HEK293T (cell line): ENCODE data around the gene FUT2.

ENCODE experiments used
- CTCF ChIA-PET: fragments of 350-600 bp; formaldehyde crosslinking; extraction: SDS; loops from one replicate; lab custom pipeline; 2021; ENCODE audit warnings: antibody characterized with exemption, inconsistent platforms; lab: Yijun Ruan, JAX
- POLR2A ChIA-PET: fragments of 350-600 bp; formaldehyde crosslinking; extraction: SDS; loops from one replicate; lab custom pipeline; 2020; ENCODE audit warnings: antibody characterized with exemption, inconsistent platforms; lab: Yijun Ruan, JAX
- DNase-seq: peaks from one replicate; pipeline ENCODE4 v3.0.0; 2012; ENCODE audit warnings: mixed read lengths; ENCODE audit errors: extremely low spot score
- ARNT ChIP-seq: fragments of 450-650 bp; IDR thresholded peaks from 2 replicates; pipeline ENCODE4 v1.6.1; 2017; ENCODE audit warnings: mild to moderate bottlenecking
- BHLHE40 ChIP-seq: fragments of 450-650 bp; IDR thresholded peaks from 2 replicates; pipeline ENCODE4 v1.6.1; 2016; ENCODE audit warnings: mild to moderate bottlenecking, moderate library complexity, borderline replicate concordance
- CTBP1 ChIP-seq: fragments of 450-650 bp; IDR thresholded peaks from 2 replicates; pipeline ENCODE4 v1.6.1; 2016; ENCODE audit warnings: borderline replicate concordance
- ELF4 ChIP-seq: fragments of 450-650 bp; IDR thresholded peaks from 2 replicates; pipeline ENCODE4 v1.6.1; 2017; ENCODE audit warnings: antibody characterized with exemption
- FOXA1 ChIP-seq: fragments of 450-650 bp; IDR thresholded peaks from 2 replicates; pipeline ENCODE4 v1.6.1; 2016; ENCODE audit warnings: mild to moderate bottlenecking
- FOXK2 ChIP-seq: fragments of 450-650 bp; IDR thresholded peaks from 2 replicates; pipeline ENCODE4 v1.6.1; 2016; ENCODE audit warnings: mild to moderate bottlenecking
- FOXM1 ChIP-seq: fragments of 450-650 bp; IDR thresholded peaks from 2 replicates; pipeline ENCODE4 v1.6.1; 2017; ENCODE audit warnings: mild to moderate bottlenecking, borderline replicate concordance
- HDGF ChIP-seq: fragments of 450-650 bp; IDR thresholded peaks from 2 replicates; pipeline ENCODE4 v1.6.1; 2017; ENCODE audit warnings: antibody characterized with exemption, borderline replicate concordance
- L3MBTL2 ChIP-seq: fragments of 450-650 bp; conservative IDR thresholded peaks from 2 replicates; pipeline ENCODE4 v1.6.1; 2016; ENCODE audit warnings: mild to moderate bottlenecking
- LEF1 ChIP-seq: fragments of 450-650 bp; IDR thresholded peaks from 2 replicates; pipeline ENCODE4 v1.6.1; 2017; ENCODE audit warnings: mild to moderate bottlenecking, borderline replicate concordance
- NFRKB ChIP-seq: fragments of 450-650 bp; IDR thresholded peaks from 2 replicates; pipeline ENCODE4 v1.6.1; 2016; ENCODE audit warnings: mild to moderate bottlenecking, moderate library complexity
- PKNOX1 ChIP-seq: fragments of 450-650 bp; IDR thresholded peaks from 2 replicates; pipeline ENCODE4 v1.6.1; 2016
- SP1 ChIP-seq: fragments of 450-650 bp; IDR thresholded peaks from 2 replicates; pipeline ENCODE4 v1.6.1; 2017
- SUZ12 ChIP-seq: fragments of 450-650 bp; IDR thresholded peaks from 2 replicates; pipeline ENCODE4 v1.6.1; 2016; ENCODE audit warnings: mild to moderate bottlenecking
- TARDBP ChIP-seq: fragments of 450-650 bp; IDR thresholded peaks from 2 replicates; pipeline ENCODE4 v1.6.1; 2016
- ZNF384 ChIP-seq: fragments of 450-650 bp; IDR thresholded peaks from 2 replicates; pipeline ENCODE4 v1.6.1; 2016

Gene FUT2

GRCh38 chr19:48695743-48696352, at the start of gene FUT2:
TSS of gene FUT2 (plus strand) at chr19:48695971. CDS start at chr19:48702957, 6,986 bp downstream.
- no peak for TF ChIP-seq BHLHE40
- no peak for TF ChIP-seq HDGF
- TF ChIP-seq CTBP1, result no peak
- no peak for TF ChIP-seq L3MBTL2
- no peak for TF ChIP-seq TARDBP
- no peak for TF ChIP-seq ELF4
- TF ChIP-seq ARNT, result no peak
- no peak for TF ChIP-seq SUZ12
- TF ChIP-seq LEF1, result no peak
- no peak for TF ChIP-seq ZNF384
- TF ChIP-seq NFRKB, result no peak
- TF ChIP-seq PKNOX1, result no peak
- TF ChIP-seq FOXM1, result no peak
- TF ChIP-seq FOXA1, result no peak
- DNase-seq, result no peak
- POLR2A ChIA-PET, result no interaction called here
- CTCF ChIA-PET, result interaction anchor here (1.1 kb wide), 1 partner anchor 20 kb away, joined by 3 read pairs; no protein-coding TSS in a partner anchor

GRCh38 chr19:48646001-48646721, 49.6 kb upstream of the FUT2 start, which contains the start of gene CA11:
TSS of gene CA11 (minus strand) at chr19:48646187. CDS start at chr19:48645632, 555 bp downstream.
- peak; percentile 86 for DNase-seq

GRCh38 chr19:48646722-48647216, 49.0 kb upstream of the FUT2 start:
- TF ChIP-seq CTBP1, result no peak
- TF ChIP-seq ZNF384, result no peak
- no peak for TF ChIP-seq NFRKB
- no peak for TF ChIP-seq FOXM1
- no peak for TF ChIP-seq SP1
- no peak for TF ChIP-seq BHLHE40
- no peak for TF ChIP-seq ARNT
- TF ChIP-seq HDGF, result no peak
- POLR2A ChIA-PET, result interaction anchor here (0.7 to 2.4 kb wide), 9 partner anchors 10 to 225 kb away, joined by 3 to 7 read pairs (median 6); partner anchors contain the start of genes DBP, IZUMO1, PPP1R15A and RPL18
- CTCF ChIA-PET, result no interaction called here
- no peak for DNase-seq

More at GRCh38 chr19:48646001-48646721, 49.6 kb upstream of the FUT2 start, which contains the start of gene CA11:
- POLR2A ChIA-PET, result interaction anchor here (0.5 to 3.0 kb wide), 24 partner anchors 9 to 226 kb away, joined by 3 to 9 read pairs (median 4); partner anchors contain the start of genes DBP, IZUMO1, PPP1R15A and RPL18
- TF ChIP-seq L3MBTL2, result peak; percentile 79
- no peak for TF ChIP-seq CTBP1
- CTCF ChIA-PET, result interaction anchor here (0.6 to 1.2 kb wide), 8 partner anchors 30 to 197 kb away, joined by 3 to 4 read pairs (median 4); no protein-coding TSS in a partner anchor

GRCh38 chr19:48648134-48648533, 47.6 kb upstream of the FUT2 start:
- POLR2A ChIA-PET, result no interaction called here
- no peak for DNase-seq
- CTCF ChIA-PET, result no interaction called here
- no peak for TF ChIP-seq L3MBTL2
- no peak for TF ChIP-seq NFRKB
- TF ChIP-seq FOXA1, result no peak

- TF ChIP-seq SP1 (no peak), FOXM1 (no peak), FOXK2 (no peak), FOXA1 (no peak), SUZ12 (no peak), ZNF384 (no peak), NFRKB (no peak), ELF4 (no peak), HDGF (no peak), ARNT (no peak), CTBP1 (no peak), L3MBTL2 (no peak), LEF1 (no peak)
- CTCF ChIA-PET, result no interaction called here
- POLR2A ChIA-PET, result no interaction called here
- no peak for DNase-seq
These were observed 44.6 kb upstream of the FUT2 start for GRCh38 chr19:48650974-48651682.

- CTCF ChIA-PET, result no interaction called here
- POLR2A ChIA-PET, result no interaction called here
- TF ChIP-seq SP1, result no peak
- TF ChIP-seq SUZ12, result no peak
- TF ChIP-seq L3MBTL2, result no peak
- TF ChIP-seq HDGF, result no peak
- TF ChIP-seq BHLHE40, result no peak
- TF ChIP-seq LEF1, result no peak
- TF ChIP-seq NFRKB, result no peak
- no peak for DNase-seq
These were observed 44.1 kb upstream of the FUT2 start for GRCh38 chr19:48651683-48652048.
